ENCODE data around the gene MAP3K5.

DNA sequence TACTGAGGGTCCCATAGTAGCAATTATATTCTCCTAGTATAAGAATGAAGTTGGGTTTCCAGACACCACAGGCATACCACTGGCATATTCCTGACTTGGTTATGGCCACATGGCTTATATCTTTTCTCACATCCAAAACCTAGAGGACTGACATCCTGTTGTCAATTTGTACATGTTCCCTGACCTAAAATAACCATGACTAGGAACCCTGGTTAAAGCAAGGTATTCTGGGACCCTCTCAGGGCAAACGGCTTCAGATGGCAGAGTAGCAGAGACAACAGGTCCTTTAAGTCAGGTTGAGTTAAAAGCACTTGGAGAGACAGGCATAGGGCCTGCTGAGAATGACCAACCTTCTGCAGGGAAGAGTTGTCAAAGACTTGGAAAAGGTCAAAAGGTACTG lies 12.6 kb downstream of the MAP3K5 start:
- TF ChIP-seq POLR2A (IDR thresholded peaks at IDR 0.05) (no peak), POLR2AphosphoS5 (IDR thresholded peaks at IDR 0.05; ENCODE audit: insufficient read depth in 1 of 2, low read depth in 1 of 2) (no peak)
- TF ChIP-seq, protein P1, sequence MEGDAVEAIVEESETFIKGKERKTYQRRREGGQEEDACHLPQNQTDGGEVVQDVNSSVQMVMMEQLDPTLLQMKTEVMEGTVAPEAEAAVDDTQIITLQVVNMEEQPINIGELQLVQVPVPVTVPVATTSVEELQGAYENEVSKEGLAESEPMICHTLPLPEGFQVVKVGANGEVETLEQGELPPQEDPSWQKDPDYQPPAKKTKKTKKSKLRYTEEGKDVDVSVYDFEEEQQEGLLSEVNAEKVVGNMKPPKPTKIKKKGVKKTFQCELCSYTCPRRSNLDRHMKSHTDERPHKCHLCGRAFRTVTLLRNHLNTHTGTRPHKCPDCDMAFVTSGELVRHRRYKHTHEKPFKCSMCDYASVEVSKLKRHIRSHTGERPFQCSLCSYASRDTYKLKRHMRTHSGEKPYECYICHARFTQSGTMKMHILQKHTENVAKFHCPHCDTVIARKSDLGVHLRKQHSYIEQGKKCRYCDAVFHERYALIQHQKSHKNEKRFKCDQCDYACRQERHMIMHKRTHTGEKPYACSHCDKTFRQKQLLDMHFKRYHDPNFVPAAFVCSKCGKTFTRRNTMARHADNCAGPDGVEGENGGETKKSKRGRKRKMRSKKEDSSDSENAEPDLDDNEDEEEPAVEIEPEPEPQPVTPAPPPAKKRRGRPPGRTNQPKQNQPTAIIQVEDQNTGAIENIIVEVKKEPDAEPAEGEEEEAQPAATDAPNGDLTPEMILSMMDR (IDR thresholded peaks at IDR 0.05): no peak

All from vagina (tissue), 2 donors.